PC-3 (cell line): ENCODE results near the gene SMC1A. TPM values are rescaled to one million over a fixed set of nuclear protein-coding genes. Genes with fewer than 3 reads are reported as not detected.

Source experiments
- ATAC-seq: fragments of 200-7000 bp; cut with Tn5 transposase; 2 replicates; pipeline ENCODE4 v1.9.1; 2020; ENCODE audit warnings: mild to moderate bottlenecking, moderate library complexity
- BruUV-seq: library from RNA; stranded (reverse); fragments of 400-500 nt; replicated peaks from 2 replicates; lab custom pipeline; 2021; lab: Mats Ljungman, UMichigan
- CTCF ChIA-PET: fragments of 300-600 bp; sonication (Branson Sonifier 250); formaldehyde crosslinking; loops from one replicate; lab custom pipeline; 2022; ENCODE audit warnings: antibody characterized with exemption; lab: Charles Lee
- POLR2A ChIA-PET: fragments of 300-600 bp; sonication (Branson Sonifier 250); formaldehyde crosslinking; loops from one replicate; lab custom pipeline; 2022; ENCODE audit warnings: antibody characterized with exemption; ENCODE audit not compliant: unreplicated experiment; lab: Charles Lee
- DNase-seq: peaks from one replicate; pipeline ENCODE4 v3.0.0-alpha.2; 2015
- H2AFZ ChIP-seq: fragments of 300-600 bp; sonication (generic); 2 replicates; pipeline ENCODE4 v1.6.0; 2016; ENCODE audit warnings: antibody characterized with exemption, low read length
- H3F3A ChIP-seq: fragments of 300-600 bp; sonication (generic); one replicate; pipeline ENCODE4 v1.6.0; 2017; ENCODE audit warnings: antibody characterized with exemption, low read length, control low read depth, mild to moderate bottlenecking; ENCODE audit not compliant: unreplicated experiment
- H3K27ac ChIP-seq: fragments of 300-600 bp; sonication (generic); 2 replicates; pipeline ENCODE4 v1.5.1; 2016; ENCODE audit warnings: mild to moderate bottlenecking, low read length
- H3K27me3 ChIP-seq: fragments of 300-600 bp; sonication (generic); 2 replicates; pipeline ENCODE4 v1.6.1; 2016; ENCODE audit warnings: low read length, mixed read lengths
- H3K36me3 ChIP-seq: fragments of 300-600 bp; sonication (generic); 2 replicates; pipeline ENCODE4 v1.6.1; 2016; ENCODE audit warnings: low read depth, mixed run types, low read length, mixed read lengths
- H3K4me1 ChIP-seq: fragments of 300-600 bp; sonication (generic); 2 replicates; pipeline ENCODE4 v1.5.1; 2016; ENCODE audit warnings: low read length; ENCODE audit not compliant: insufficient read depth
- H3K4me2 ChIP-seq: fragments of 300-600 bp; sonication (generic); 2 replicates; pipeline ENCODE4 v1.6.0; 2016; ENCODE audit warnings: low read length
- H3K4me3 ChIP-seq: fragments of 300-600 bp; sonication (generic); 2 replicates; pipeline ENCODE4 v1.5.1; 2016; ENCODE audit warnings: mild to moderate bottlenecking, low read length, mixed read lengths
- H3K79me2 ChIP-seq: fragments of 300-600 bp; sonication (generic); 2 replicates; pipeline ENCODE4 v1.6.1; 2017; ENCODE audit warnings: low read length, mixed read lengths
- H3K9ac ChIP-seq: fragments of 300-600 bp; sonication (generic); 2 replicates; pipeline ENCODE4 v1.6.0; 2016; ENCODE audit warnings: mild to moderate bottlenecking, low read length
- H3K9me2 ChIP-seq: fragments of 300-600 bp; sonication (generic); replicated peaks from 2 replicates; pipeline ENCODE4 v1.6.1; 2016; ENCODE audit warnings: mixed run types, low read length, mixed read lengths
- H3K9me3 ChIP-seq: fragments of 300-600 bp; sonication (generic); 2 replicates; pipeline ENCODE4 v1.6.1; 2016; ENCODE audit warnings: low read length, mixed read lengths
- H4K20me1 ChIP-seq: fragments of 300-600 bp; sonication (generic); 2 replicates; pipeline ENCODE4 v1.6.1; 2016; ENCODE audit warnings: low read length, mixed read lengths
- EZH2 ChIP-seq: fragments of 300-600 bp; sonication (generic); IDR thresholded peaks from one replicate; pipeline ENCODE4 v1.6.1; 2017; ENCODE audit warnings: antibody characterized with exemption, mild to moderate bottlenecking, low read length; ENCODE audit not compliant: unreplicated experiment
- EZH2phosphoT487 ChIP-seq: fragments of 300-600 bp; sonication (generic); IDR thresholded peaks from 2 replicates; pipeline ENCODE4 v1.6.1; 2018; ENCODE audit warnings: mild to moderate bottlenecking, antibody characterized with exemption, low read length, borderline replicate concordance
- intact Hi-C: fragments of 100-400 bp; cut with micrococcal nuclease; formaldehyde crosslinking; loops from 2 replicates; pipeline ENCODE4 v1.9.0; 2023
- total RNA-seq: library from RNA; depleted of rRNA; stranded (reverse); fragments of >200 nt; gene quantifications from 2 replicates; pipeline ENCODE4 v1.2.3, GENCODE V29; 2014
- TF ChIP-seq, protein P1 (sequence below): fragments of 300-600 bp; sonication (generic); conservative IDR thresholded peaks from 2 replicates; pipeline ENCODE4 v1.5.1; 2017; ENCODE audit warnings: antibody characterized with exemption, low read depth, mild to moderate bottlenecking, low read length

Gene SMC1A
- total RNA-seq, 1 experiment from 2014 or later, result 47.6 TPM

DNA sequence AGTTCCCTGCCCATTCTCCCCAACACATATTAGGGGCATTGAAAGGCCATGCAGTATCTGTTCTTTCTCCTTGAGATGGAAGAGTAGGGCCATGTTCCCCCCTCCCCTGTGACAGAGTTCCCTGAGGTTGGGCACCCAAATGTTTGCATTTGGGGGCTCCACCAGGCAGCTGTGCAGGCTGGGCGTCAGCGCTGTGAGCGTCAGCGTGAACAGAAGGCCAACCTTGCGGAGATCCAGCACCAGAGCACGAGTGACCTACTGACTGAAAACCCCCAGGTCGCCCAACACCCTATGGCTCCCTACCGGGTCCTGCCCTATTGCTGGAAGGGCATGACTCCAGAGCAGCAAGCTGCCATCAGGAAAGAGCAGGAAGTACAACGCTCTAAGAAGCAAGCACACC lies 7.8 kb upstream of the SMC1A start:
- DNase-seq (no peak), ATAC-seq (no peak)
- TF ChIP-seq EZH2, result no peak
- no peak for TF ChIP-seq EZH2phosphoT487
- TF ChIP-seq, protein P1, sequence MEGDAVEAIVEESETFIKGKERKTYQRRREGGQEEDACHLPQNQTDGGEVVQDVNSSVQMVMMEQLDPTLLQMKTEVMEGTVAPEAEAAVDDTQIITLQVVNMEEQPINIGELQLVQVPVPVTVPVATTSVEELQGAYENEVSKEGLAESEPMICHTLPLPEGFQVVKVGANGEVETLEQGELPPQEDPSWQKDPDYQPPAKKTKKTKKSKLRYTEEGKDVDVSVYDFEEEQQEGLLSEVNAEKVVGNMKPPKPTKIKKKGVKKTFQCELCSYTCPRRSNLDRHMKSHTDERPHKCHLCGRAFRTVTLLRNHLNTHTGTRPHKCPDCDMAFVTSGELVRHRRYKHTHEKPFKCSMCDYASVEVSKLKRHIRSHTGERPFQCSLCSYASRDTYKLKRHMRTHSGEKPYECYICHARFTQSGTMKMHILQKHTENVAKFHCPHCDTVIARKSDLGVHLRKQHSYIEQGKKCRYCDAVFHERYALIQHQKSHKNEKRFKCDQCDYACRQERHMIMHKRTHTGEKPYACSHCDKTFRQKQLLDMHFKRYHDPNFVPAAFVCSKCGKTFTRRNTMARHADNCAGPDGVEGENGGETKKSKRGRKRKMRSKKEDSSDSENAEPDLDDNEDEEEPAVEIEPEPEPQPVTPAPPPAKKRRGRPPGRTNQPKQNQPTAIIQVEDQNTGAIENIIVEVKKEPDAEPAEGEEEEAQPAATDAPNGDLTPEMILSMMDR, result no peak
- intact Hi-C loops, result loop anchor here (10.0 kb wide), 1 partner anchor 145 kb away; the partner anchor contains the start of gene IQSEC2
- Histone ChIP-seq H3K79me2 (peaks cover 17% of the 10 kb centered on the region), H3K4me1 (peaks cover 7% of the 10 kb centered on the region; the same call in 1 of the 2 replicates), H3K4me2 (no peak overlapping the region), H3K27ac (no peak overlapping the region), H4K20me1 (no peaks in the 10 kb centered on the region), H3F3A (no peaks in the 10 kb centered on the region), H3K9ac (no peak overlapping the region), H3K27me3 (no peaks in the 10 kb centered on the region), H3K9me2 (no peaks in the 10 kb centered on the region), H3K4me3 (no peak overlapping the region), H3K36me3 (peaks cover 8% of the 10 kb centered on the region), H3K9me3 (no peaks in the 10 kb centered on the region), H2AFZ (no peak overlapping the region)
- ChIA-PET CTCF (no interaction called here), POLR2A (no interaction called here)
- BruUV-seq, result no TSS peak

DNA sequence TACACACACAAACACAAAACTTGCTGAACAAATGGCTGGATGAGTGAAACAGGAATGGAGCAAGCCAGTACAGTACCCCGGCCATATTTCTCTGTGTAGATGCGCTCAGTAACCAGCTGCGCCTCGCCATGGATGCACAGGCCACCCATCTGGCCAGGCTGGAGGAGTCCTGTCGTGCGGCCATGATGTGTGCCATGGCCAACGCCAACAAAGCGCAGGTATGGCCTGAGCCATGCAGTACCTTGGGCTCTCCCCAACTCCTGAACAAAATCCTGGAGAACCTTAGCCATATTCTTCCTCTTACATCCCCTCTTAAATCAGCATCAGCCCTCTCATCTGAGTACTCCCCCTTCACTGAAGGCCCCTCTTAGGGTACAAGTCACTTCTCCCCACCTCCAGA lies 7.3 kb upstream of the SMC1A start:
- no peak overlapping the region for H3K27ac ChIP-seq
- POLR2A ChIA-PET, result no interaction called here
- no TSS peak for BruUV-seq
- no peak overlapping the region for H3K9ac ChIP-seq
- H3K36me3 ChIP-seq, result peaks cover 8% of the 10 kb centered on the region
- H3K4me3 ChIP-seq, result no peak overlapping the region
- no peak overlapping the region for H2AFZ ChIP-seq
- H4K20me1 ChIP-seq, result no peaks in the 10 kb centered on the region
- peaks cover 4% of the 10 kb centered on the region; the same call in 1 of the 2 replicates for H3K4me1 ChIP-seq
- no peaks in the 10 kb centered on the region for H3F3A ChIP-seq
- no peak for ATAC-seq
- no peaks in the 10 kb centered on the region for H3K27me3 ChIP-seq
- no peak for DNase-seq
- intact Hi-C loops, result loop anchor here (10.0 kb wide), 1 partner anchor 145 kb away; the partner anchor contains the start of gene IQSEC2
- H3K79me2 ChIP-seq, result peaks cover 17% of the 10 kb centered on the region
- TF ChIP-seq EZH2 (no peak), EZH2phosphoT487 (no peak)
- TF ChIP-seq, protein P1, result no peak
- no peak overlapping the region for H3K4me2 ChIP-seq
- CTCF ChIA-PET, result no interaction called here
- H3K9me2 ChIP-seq, result no peaks in the 10 kb centered on the region
- H3K9me3 ChIP-seq, result no peaks in the 10 kb centered on the region

DNA sequence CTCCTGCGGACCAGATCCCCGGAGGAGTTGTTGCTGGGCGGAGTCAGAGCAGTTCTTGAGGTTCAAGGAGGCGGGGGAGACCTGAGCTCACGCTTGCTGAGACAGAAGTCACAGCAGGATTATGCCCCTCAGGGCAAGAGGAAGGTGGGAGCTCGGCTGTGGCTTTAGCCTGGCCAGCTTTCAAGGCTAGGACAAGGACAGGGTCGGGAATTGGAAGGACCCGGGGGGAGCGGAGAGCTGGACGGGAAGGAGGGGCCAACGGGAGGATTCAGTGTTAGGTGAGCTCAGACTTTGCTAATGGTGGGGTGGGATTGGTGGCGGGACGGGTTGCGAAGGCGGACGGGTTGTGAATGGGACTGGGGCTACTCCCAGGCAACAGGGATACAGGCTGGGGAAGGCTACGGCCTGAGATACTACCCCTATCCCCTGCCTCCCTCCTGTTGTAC lies 430 bp upstream of the SMC1A start, which contains the start of gene RIBC1:
TSS of gene RIBC1 (plus strand) at position 13 of the 446 bp plus-strand sequence. CDS start 3,404 bp downstream, outside the sequence.
- Histone ChIP-seq H3K9me2 (no peaks in the 10 kb centered on the region), H3F3A (no peaks in the 10 kb centered on the region), H3K9ac (peak within 1 kb of the TSS; percentile 100), H3K4me2 (peak within 1 kb of the TSS; percentile 98), H3K4me3 (peak within 1 kb of the TSS; percentile 92), H3K27me3 (no peaks in the 10 kb centered on the region), H3K9me3 (no peaks in the 10 kb centered on the region), H3K36me3 (no peaks in the 10 kb centered on the region), H3K27ac (peak within 1 kb of the TSS; percentile 93), H3K4me1 (peaks cover 7% of the 10 kb centered on the region), H3K79me2 (peaks cover 43% of the 10 kb centered on the region), H4K20me1 (peaks cover 30% of the 10 kb centered on the region), H2AFZ (peak within 1 kb of the TSS; percentile 93)
- ATAC-seq, result peak; percentile 25
- DNase-seq, result no peak
- ChIA-PET CTCF (interaction anchor here (0.7 to 1.8 kb wide), 5 partner anchors 13 to 110 kb away, joined by 3 to 11 read pairs (median 3); no protein-coding TSS in a partner anchor), POLR2A (interaction anchor here (0.5 to 1.8 kb wide), 2 partner anchors 19 to 141 kb away, joined by 3 to 7 read pairs; partner anchors contain the start of gene IQSEC2)
- intact Hi-C loops, result loop anchor here (2.0 kb wide), 1 partner anchor 18 kb away; no protein-coding TSS in a partner anchor
- no TSS peak for BruUV-seq
- no peak for TF ChIP-seq EZH2
- TF ChIP-seq EZH2phosphoT487, result no peak
